Calu3 (cell line): ENCODE data around the gene PTPRC. TPM values are rescaled to one million over a fixed set of nuclear protein-coding genes. Genes with fewer than 3 reads are reported as not detected.

Source experiments
- BruUV-seq: library from RNA; stranded (reverse); fragments of 400-500 nt; replicated peaks from 2 replicates; lab custom pipeline; 2021; lab: Mats Ljungman, UMichigan
- CTCF ChIA-PET: fragments of 300-600 bp; sonication (Branson Sonifier 250); formaldehyde crosslinking; loops from one replicate; lab custom pipeline; 2022; ENCODE audit warnings: antibody characterized with exemption; lab: Charles Lee
- DNase-seq: peaks from one replicate; pipeline ENCODE4 v3.0.0; 2022
- H3K27ac Mint-ChIP-seq: one replicate; pipeline ENCODE4 v1.8.0; 2022; ENCODE audit warnings: mixed read lengths; ENCODE audit not compliant: unreplicated experiment
- H3K27me3 Mint-ChIP-seq: one replicate; pipeline ENCODE4 v1.8.0; 2022; ENCODE audit warnings: mixed read lengths; ENCODE audit not compliant: unreplicated experiment
- H3K36me3 Mint-ChIP-seq: one replicate; pipeline ENCODE4 v1.8.0; 2022; ENCODE audit warnings: mild to moderate bottlenecking, moderate library complexity, mixed read lengths; ENCODE audit not compliant: insufficient read depth, unreplicated experiment
- H3K4me1 Mint-ChIP-seq: one replicate; pipeline ENCODE4 v1.8.0; 2022; ENCODE audit warnings: mild to moderate bottlenecking, low read depth, mixed read lengths; ENCODE audit not compliant: unreplicated experiment
- H3K4me3 Mint-ChIP-seq: one replicate; pipeline ENCODE4 v1.8.0; 2022; ENCODE audit warnings: mild to moderate bottlenecking, low read depth, moderate library complexity, mixed read lengths; ENCODE audit not compliant: unreplicated experiment
- H3K9me3 Mint-ChIP-seq: one replicate; pipeline ENCODE4 v1.8.0; 2022; ENCODE audit warnings: low read depth, mixed read lengths; ENCODE audit not compliant: unreplicated experiment
- intact Hi-C: fragments of 100-400 bp; cut with micrococcal nuclease; formaldehyde crosslinking; loops from one replicate; pipeline ENCODE4 v1.10.0; 2022; ENCODE audit not compliant: unreplicated experiment
- total RNA-seq: library from RNA; stranded (reverse); gene quantifications from 2 replicates; pipeline ENCODE4 v1.2.3, GENCODE V29; 2022
- TF ChIP-seq, protein P1 (sequence below): fragments of 200-600 bp; IDR thresholded peaks from one replicate; pipeline ENCODE4 v1.8.0; 2022; ENCODE audit warnings: antibody characterized with exemption; ENCODE audit not compliant: unreplicated experiment

PTPRC gene
- total RNA-seq, 1 experiment from 2014 or later = not detected

- Mint-ChIP-seq H3K36me3 (no peaks in the 10 kb centered on the region), H3K4me3 (no peak overlapping the region), H3K27me3 (no peaks in the 10 kb centered on the region), H3K27ac (no peak overlapping the region), H3K4me1 (no peaks in the 10 kb centered on the region), H3K9me3 (no peaks in the 10 kb centered on the region)
- TF ChIP-seq, protein P1, sequence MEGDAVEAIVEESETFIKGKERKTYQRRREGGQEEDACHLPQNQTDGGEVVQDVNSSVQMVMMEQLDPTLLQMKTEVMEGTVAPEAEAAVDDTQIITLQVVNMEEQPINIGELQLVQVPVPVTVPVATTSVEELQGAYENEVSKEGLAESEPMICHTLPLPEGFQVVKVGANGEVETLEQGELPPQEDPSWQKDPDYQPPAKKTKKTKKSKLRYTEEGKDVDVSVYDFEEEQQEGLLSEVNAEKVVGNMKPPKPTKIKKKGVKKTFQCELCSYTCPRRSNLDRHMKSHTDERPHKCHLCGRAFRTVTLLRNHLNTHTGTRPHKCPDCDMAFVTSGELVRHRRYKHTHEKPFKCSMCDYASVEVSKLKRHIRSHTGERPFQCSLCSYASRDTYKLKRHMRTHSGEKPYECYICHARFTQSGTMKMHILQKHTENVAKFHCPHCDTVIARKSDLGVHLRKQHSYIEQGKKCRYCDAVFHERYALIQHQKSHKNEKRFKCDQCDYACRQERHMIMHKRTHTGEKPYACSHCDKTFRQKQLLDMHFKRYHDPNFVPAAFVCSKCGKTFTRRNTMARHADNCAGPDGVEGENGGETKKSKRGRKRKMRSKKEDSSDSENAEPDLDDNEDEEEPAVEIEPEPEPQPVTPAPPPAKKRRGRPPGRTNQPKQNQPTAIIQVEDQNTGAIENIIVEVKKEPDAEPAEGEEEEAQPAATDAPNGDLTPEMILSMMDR = no peak
- CTCF ChIA-PET = no interaction called here
- BruUV-seq = no TSS peak
- DNase-seq = no peak
- intact Hi-C loops = no loop called here
These were observed 1.3 kb downstream of the PTPRC start for GRCh38 chr1:198640174-198640573.

- H3K27ac Mint-ChIP-seq = no peak overlapping the region
- no peaks in the 10 kb centered on the region for H3K4me1 Mint-ChIP-seq
- DNase-seq = no peak
- no peak overlapping the region for H3K4me3 Mint-ChIP-seq
- no peaks in the 10 kb centered on the region for H3K9me3 Mint-ChIP-seq
- CTCF ChIA-PET = no interaction called here
- H3K27me3 Mint-ChIP-seq = no peaks in the 10 kb centered on the region
- intact Hi-C loops = no loop called here
- TF ChIP-seq, protein P1 = no peak
- BruUV-seq = no TSS peak
- H3K36me3 Mint-ChIP-seq = no peaks in the 10 kb centered on the region
These were observed 2.7 kb downstream of the PTPRC start for GRCh38 chr1:198641501-198641900.

DNA sequence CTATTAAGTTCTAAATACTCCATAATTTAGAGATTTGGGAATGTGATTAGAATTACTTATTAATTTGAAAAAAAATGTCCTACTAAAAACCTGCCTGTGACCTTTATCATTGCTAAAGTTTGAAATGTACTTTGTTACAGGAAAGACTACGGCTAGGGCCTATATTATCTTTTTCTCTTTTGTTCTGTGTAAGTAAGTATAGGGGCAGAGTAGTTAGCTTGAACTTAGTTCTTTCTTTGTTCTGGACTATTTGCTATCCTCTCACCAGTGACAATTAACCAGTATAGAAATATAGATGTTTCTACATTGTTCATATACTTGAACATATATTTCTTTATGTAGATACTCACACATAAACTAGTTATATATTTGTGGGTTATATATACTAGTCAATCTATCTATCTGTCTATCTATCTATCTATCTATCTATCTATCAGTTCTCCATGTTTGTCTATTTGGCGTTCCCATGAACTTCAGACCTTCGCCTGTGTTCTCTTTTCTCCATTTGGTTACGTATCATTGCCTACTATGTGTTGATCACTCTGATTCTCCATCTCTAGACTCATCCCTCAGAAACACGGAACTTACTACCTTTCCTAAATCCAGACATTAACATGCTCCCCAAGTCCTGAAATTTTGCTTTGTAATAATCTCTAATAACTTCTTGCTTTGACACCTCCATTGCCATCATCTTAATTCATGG is 3.3 kb downstream of the PTPRC start:
- Mint-ChIP-seq H3K27ac (no peak overlapping the region), H3K4me3 (no peak overlapping the region), H3K4me1 (no peaks in the 10 kb centered on the region), H3K27me3 (no peaks in the 10 kb centered on the region), H3K9me3 (no peaks in the 10 kb centered on the region), H3K36me3 (no peaks in the 10 kb centered on the region)
- TF ChIP-seq, protein P1 = no peak
- BruUV-seq = no TSS peak
- CTCF ChIA-PET = no interaction called here
- no peak for DNase-seq
- intact Hi-C loops = no loop called here

- H3K4me3 Mint-ChIP-seq = no peak overlapping the region
- H3K4me1 Mint-ChIP-seq = no peaks in the 10 kb centered on the region
- H3K36me3 Mint-ChIP-seq = no peaks in the 10 kb centered on the region
- H3K9me3 Mint-ChIP-seq = no peaks in the 10 kb centered on the region
- TF ChIP-seq, protein P1 = no peak
- DNase-seq = no peak
- H3K27ac Mint-ChIP-seq = no peak overlapping the region
- intact Hi-C loops = no loop called here
- CTCF ChIA-PET = no interaction called here
- no peaks in the 10 kb centered on the region for H3K27me3 Mint-ChIP-seq
- no TSS peak for BruUV-seq
These were observed 4.1 kb downstream of the PTPRC start for GRCh38 chr1:198642983-198643382.
